ENCODE results near the gene ACBD4. TPM values are rescaled to one million over a fixed set of nuclear protein-coding genes. Genes with fewer than 3 reads are reported as not detected.
A peak's percentile ranks its signal among the peaks of the same experiment; 100 is the strongest.

Gene ACBD4
- total RNA-seq, 1 experiment from 2014 or later = 21.8 TPM

GRCh38 chr17:45131616-45132319 is 3.7 kb upstream of the ACBD4 start:
- peak; percentile 78 for DNase-seq
- peak overlapping the region; percentile 8 for H3K27ac Mint-ChIP-seq (ENCODE audit: unreplicated experiment)
- H3K9me3 Mint-ChIP-seq (ENCODE audit: low read depth, unreplicated experiment) = no peaks in the 10 kb centered on the region
- intact Hi-C loops (cut with micrococcal nuclease; ENCODE audit: unreplicated experiment) = loop anchor here (2.0 to 10.0 kb wide), 5 partner anchors 23 to 357 kb away; partner anchors contain the start of genes DCAKD and GFAP
- peaks cover 58% of the 10 kb centered on the region for H3K36me3 Mint-ChIP-seq (ENCODE audit: insufficient read depth, unreplicated experiment)
- peaks cover 55% of the 10 kb centered on the region for H3K4me1 Mint-ChIP-seq (ENCODE audit: low read depth, unreplicated experiment)
- CTCF ChIA-PET = no interaction called here
- BruUV-seq (replicated peaks) = no TSS peak
- peak; percentile 100 for TF ChIP-seq CTCF (IDR thresholded peaks at IDR 0.05; ENCODE audit: unreplicated experiment)
- peak overlapping the region; percentile 88 for H3K4me3 Mint-ChIP-seq (ENCODE audit: low read depth, unreplicated experiment)
- no peaks in the 10 kb centered on the region for H3K27me3 Mint-ChIP-seq (ENCODE audit: unreplicated experiment)

- CTCF ChIA-PET = no interaction called here
Measured at GRCh38 chr17:45132320-45132571, 3.2 kb upstream of the ACBD4 start, which contains the start of gene PLCD3. TSS of gene PLCD3 (minus strand) at chr17:45132515. CDS start at chr17:45132410, 105 bp downstream.

GRCh38 chr17:45132572-45133463 is 2.7 kb upstream of the ACBD4 start:
- Mint-ChIP-seq H3K27ac (ENCODE audit: unreplicated experiment) (peak overlapping the region; percentile 31), H3K36me3 (ENCODE audit: insufficient read depth, unreplicated experiment) (peaks cover 62% of the 10 kb centered on the region), H3K4me1 (ENCODE audit: low read depth, unreplicated experiment) (peaks cover 51% of the 10 kb centered on the region), H3K4me3 (ENCODE audit: low read depth, unreplicated experiment) (peak overlapping the region; percentile 88), H3K27me3 (ENCODE audit: unreplicated experiment) (no peaks in the 10 kb centered on the region), H3K9me3 (ENCODE audit: low read depth, unreplicated experiment) (no peaks in the 10 kb centered on the region)
- peak; percentile 93 for TF ChIP-seq CTCF (IDR thresholded peaks at IDR 0.05; ENCODE audit: unreplicated experiment)
- BruUV-seq (replicated peaks) = no TSS peak
- DNase-seq = peak; percentile 94
- intact Hi-C loops (cut with micrococcal nuclease; ENCODE audit: unreplicated experiment) = loop anchor here (5.0 to 10.0 kb wide), 4 partner anchors 36 to 358 kb away; partner anchors contain the start of genes DCAKD and GFAP
- CTCF ChIA-PET = interaction anchor here (0.6 to 1.2 kb wide), 15 partner anchors 24 to 719 kb away, joined by 3 to 9 read pairs (median 5); no protein-coding TSS in a partner anchor

More at GRCh38 chr17:45132320-45132571, 3.2 kb upstream of the ACBD4 start, which contains the start of gene PLCD3:
- no peak for DNase-seq
- intact Hi-C loops (cut with micrococcal nuclease; ENCODE audit: unreplicated experiment) = loop anchor here (5.0 to 10.0 kb wide), 4 partner anchors 35 to 357 kb away; partner anchors contain the start of genes DCAKD and GFAP
- Mint-ChIP-seq H3K27ac (ENCODE audit: unreplicated experiment) (peak within 1 kb of the TSS; percentile 31), H3K9me3 (ENCODE audit: low read depth, unreplicated experiment) (no peaks in the 10 kb centered on the region), H3K4me3 (ENCODE audit: low read depth, unreplicated experiment) (peak within 1 kb of the TSS; percentile 88), H3K4me1 (ENCODE audit: low read depth, unreplicated experiment) (peaks cover 55% of the 10 kb centered on the region), H3K27me3 (ENCODE audit: unreplicated experiment) (no peaks in the 10 kb centered on the region), H3K36me3 (ENCODE audit: insufficient read depth, unreplicated experiment) (peaks cover 62% of the 10 kb centered on the region)
- no peak for TF ChIP-seq CTCF (IDR thresholded peaks at IDR 0.05; ENCODE audit: unreplicated experiment)
- no TSS peak for BruUV-seq (replicated peaks)

- H3K27ac Mint-ChIP-seq (ENCODE audit: unreplicated experiment) = peak overlapping the region; percentile 81
- no peaks in the 10 kb centered on the region for H3K27me3 Mint-ChIP-seq (ENCODE audit: unreplicated experiment)
- peak overlapping the region; percentile 90 for H3K4me3 Mint-ChIP-seq (ENCODE audit: low read depth, unreplicated experiment)
- intact Hi-C loops (cut with micrococcal nuclease; ENCODE audit: unreplicated experiment) = loop anchor here (1.0 to 10.0 kb wide), 5 partner anchors 36 to 361 kb away; partner anchors contain the start of gene GFAP
- no peak for TF ChIP-seq CTCF (IDR thresholded peaks at IDR 0.05; ENCODE audit: unreplicated experiment)
- peaks cover 21% of the 10 kb centered on the region for H3K4me1 Mint-ChIP-seq (ENCODE audit: low read depth, unreplicated experiment)
- no peaks in the 10 kb centered on the region for H3K9me3 Mint-ChIP-seq (ENCODE audit: low read depth, unreplicated experiment)
- DNase-seq = no peak
- peaks cover 56% of the 10 kb centered on the region for H3K36me3 Mint-ChIP-seq (ENCODE audit: insufficient read depth, unreplicated experiment)
- CTCF ChIA-PET = interaction anchor here (0.6 to 3.6 kb wide), 48 partner anchors 8 to 806 kb away, joined by 3 to 197 read pairs (median 8); partner anchors contain the start of genes EFTUD2, GFAP, HEXIM1 and HEXIM2
- BruUV-seq (replicated peaks) = TSS peak; percentile 20
Measured at GRCh38 chr17:45135978-45136791, 698 bp downstream of the ACBD4 start.
